ENCODE measurements around the gene SCRN1. TPM values are rescaled to one million over a fixed set of nuclear protein-coding genes. Genes with fewer than 3 reads are reported as not detected.

The SCRN1 gene
- total RNA-seq, 1 experiment from 2014 or later, result 171 TPM

- Histone ChIP-seq H3K27ac (no peak overlapping the region), H3K4me3 (no peak overlapping the region), H3K27me3 (no peaks in the 10 kb centered on the region), H3K4me1 (no peaks in the 10 kb centered on the region), H3K9me3 (replicated peaks) (0 out of 2 replicates have a peak, but pooled peaks cover 2% of the 10 kb centered on the region), H3K36me3 (peaks cover 91% of the 10 kb centered on the region)
- DNase-seq, result peak; percentile 19 to 47
Measured at GRCh38 chr7:29946428-29947186, 43.0 kb downstream of the SCRN1 start.

- H3K4me3 ChIP-seq, result no peak overlapping the region
- H3K36me3 ChIP-seq, result peaks cover 91% of the 10 kb centered on the region
- DNase-seq, result no peak
- no peaks in the 10 kb centered on the region for H3K4me1 ChIP-seq
- H3K9me3 ChIP-seq (replicated peaks), result no peaks in the 10 kb centered on the region
- H3K27me3 ChIP-seq, result no peaks in the 10 kb centered on the region
- no peak overlapping the region for H3K27ac ChIP-seq
Measured at GRCh38 chr7:29945259-29945809, 44.3 kb downstream of the SCRN1 start.

- no peaks in the 10 kb centered on the region for H3K9me3 ChIP-seq (replicated peaks)
- DNase-seq, result no peak
- no peaks in the 10 kb centered on the region for H3K27me3 ChIP-seq
- H3K4me1 ChIP-seq, result no peaks in the 10 kb centered on the region
- no peak overlapping the region for H3K27ac ChIP-seq
- peaks cover 90% of the 10 kb centered on the region for H3K36me3 ChIP-seq
- H3K4me3 ChIP-seq, result no peak overlapping the region
Measured at GRCh38 chr7:29940199-29940598, 49.4 kb downstream of the SCRN1 start.

GRCh38 chr7:29937132-29937531 is 52.5 kb downstream of the SCRN1 start:
- no peak overlapping the region for H3K27ac ChIP-seq
- no peaks in the 10 kb centered on the region for H3K9me3 ChIP-seq (replicated peaks)
- H3K4me3 ChIP-seq, result no peak overlapping the region
- no peaks in the 10 kb centered on the region for H3K27me3 ChIP-seq
- DNase-seq, result no peak
- H3K36me3 ChIP-seq, result peaks cover 87% of the 10 kb centered on the region
- H3K4me1 ChIP-seq, result no peaks in the 10 kb centered on the region

GRCh38 chr7:29935111-29935510 is 54.5 kb downstream of the SCRN1 start:
- no peaks in the 10 kb centered on the region for H3K9me3 ChIP-seq (replicated peaks)
- DNase-seq, result no peak
- no peaks in the 10 kb centered on the region for H3K27me3 ChIP-seq
- peaks cover 84% of the 10 kb centered on the region for H3K36me3 ChIP-seq
- no peak overlapping the region for H3K4me3 ChIP-seq
- no peak overlapping the region for H3K27ac ChIP-seq
- no peaks in the 10 kb centered on the region for H3K4me1 ChIP-seq

GRCh38 chr7:29929018-29929807 is 60.4 kb downstream of the SCRN1 start:
- H3K4me3 ChIP-seq, result no peak overlapping the region
- no peaks in the 10 kb centered on the region for H3K4me1 ChIP-seq
- no peaks in the 10 kb centered on the region for H3K9me3 ChIP-seq (replicated peaks)
- H3K36me3 ChIP-seq, result peaks cover 60% of the 10 kb centered on the region
- H3K27ac ChIP-seq, result no peak overlapping the region
- no peaks in the 10 kb centered on the region for H3K27me3 ChIP-seq
- DNase-seq, result no peak

GRCh38 chr7:29926741-29927140 is 62.9 kb downstream of the SCRN1 start:
- H3K4me1 ChIP-seq, result no peaks in the 10 kb centered on the region
- no peak overlapping the region for H3K4me3 ChIP-seq
- no peak overlapping the region for H3K27ac ChIP-seq
- no peak for DNase-seq
- H3K9me3 ChIP-seq (replicated peaks), result no peaks in the 10 kb centered on the region
- no peaks in the 10 kb centered on the region for H3K27me3 ChIP-seq
- H3K36me3 ChIP-seq, result peaks cover 63% of the 10 kb centered on the region

- H3K36me3 ChIP-seq, result peaks cover 62% of the 10 kb centered on the region
- H3K9me3 ChIP-seq (replicated peaks), result no peaks in the 10 kb centered on the region
- DNase-seq, result no peak
- H3K27me3 ChIP-seq, result no peaks in the 10 kb centered on the region
- H3K27ac ChIP-seq, result no peak overlapping the region
- H3K4me1 ChIP-seq, result no peaks in the 10 kb centered on the region
- no peak overlapping the region for H3K4me3 ChIP-seq
Measured at GRCh38 chr7:29926216-29926615, 63.4 kb downstream of the SCRN1 start.

GRCh38 chr7:29924684-29925083 is 64.9 kb downstream of the SCRN1 start:
- H3K27me3 ChIP-seq, result no peaks in the 10 kb centered on the region
- peaks cover 58% of the 10 kb centered on the region for H3K36me3 ChIP-seq
- no peak for DNase-seq
- no peaks in the 10 kb centered on the region for H3K4me1 ChIP-seq
- H3K9me3 ChIP-seq (replicated peaks), result no peaks in the 10 kb centered on the region
- no peak overlapping the region for H3K27ac ChIP-seq
- H3K4me3 ChIP-seq, result no peak overlapping the region

- no peak for DNase-seq
Measured at GRCh38 chr7:29924006-29924405, 65.6 kb downstream of the SCRN1 start.

GRCh38 chr7:29922921-29923700 is 66.5 kb downstream of the SCRN1 start:
- H3K9me3 ChIP-seq (replicated peaks), result no peaks in the 10 kb centered on the region
- DNase-seq, result no peak
- no peak overlapping the region for H3K4me3 ChIP-seq
- H3K27me3 ChIP-seq, result no peaks in the 10 kb centered on the region
- peaks cover 66% of the 10 kb centered on the region for H3K36me3 ChIP-seq
- H3K27ac ChIP-seq, result no peak overlapping the region
- no peaks in the 10 kb centered on the region for H3K4me1 ChIP-seq

More at GRCh38 chr7:29924006-29924405, 65.6 kb downstream of the SCRN1 start:
- Histone ChIP-seq H3K36me3 (peaks cover 63% of the 10 kb centered on the region), H3K27me3 (no peaks in the 10 kb centered on the region), H3K9me3 (replicated peaks) (no peaks in the 10 kb centered on the region), H3K4me3 (no peak overlapping the region), H3K4me1 (no peaks in the 10 kb centered on the region), H3K27ac (no peak overlapping the region)

- Histone ChIP-seq H3K9me3 (replicated peaks) (no peaks in the 10 kb centered on the region), H3K27ac (no peak overlapping the region), H3K4me1 (no peaks in the 10 kb centered on the region), H3K4me3 (no peak overlapping the region), H3K27me3 (no peaks in the 10 kb centered on the region), H3K36me3 (peaks cover 59% of the 10 kb centered on the region)
- peak; percentile 66 to 85 for DNase-seq
Measured at GRCh38 chr7:29921404-29922010, 68.1 kb downstream of the SCRN1 start.

- DNase-seq, result no peak
- Histone ChIP-seq H3K27me3 (no peaks in the 10 kb centered on the region), H3K27ac (no peak overlapping the region), H3K4me1 (no peaks in the 10 kb centered on the region; the same call in 1 of the 2 replicates), H3K4me3 (no peak overlapping the region), H3K9me3 (replicated peaks) (no peaks in the 10 kb centered on the region), H3K36me3 (peaks cover 55% of the 10 kb centered on the region)
Measured at GRCh38 chr7:29920491-29920890, 69.1 kb downstream of the SCRN1 start.

GRCh38 chr7:29919790-29920189 is 69.8 kb downstream of the SCRN1 start:
- no peak for DNase-seq
- H3K9me3 ChIP-seq (replicated peaks), result no peaks in the 10 kb centered on the region
- no peaks in the 10 kb centered on the region; the same call in 1 of the 2 replicates for H3K4me1 ChIP-seq
- H3K27ac ChIP-seq, result no peak overlapping the region
- H3K4me3 ChIP-seq, result no peak overlapping the region
- H3K27me3 ChIP-seq, result no peaks in the 10 kb centered on the region
- peaks cover 48% of the 10 kb centered on the region for H3K36me3 ChIP-seq

All from SJCRH30 (cell line).